Muscle of back (tissue), 11 donors: Measurements from ENCODE around the gene NR5A2. TPM values are rescaled to one million over a fixed set of nuclear protein-coding genes. Genes with fewer than 3 reads are reported as not detected.

ENCODE experiments used
- DNase-seq, 3 donors: peaks; one replicate each; pipeline versions ENCODE4 v3.0.0 to v3.0.0-alpha.2; 2013
- polyA plus RNA-seq, 10 donors: library from polyadenylated mRNA; unstranded; fragments of 120-200 nt; gene quantifications; one replicate each; pipeline ENCODE4 v1.2.1, GENCODE V29; 2013; ENCODE audit not compliant: insufficient read length in 10 of 10

Gene NR5A2
- polyA plus RNA-seq, 10 donors, result 2.2 to 5.5 (median 3.3) TPM

DNA sequence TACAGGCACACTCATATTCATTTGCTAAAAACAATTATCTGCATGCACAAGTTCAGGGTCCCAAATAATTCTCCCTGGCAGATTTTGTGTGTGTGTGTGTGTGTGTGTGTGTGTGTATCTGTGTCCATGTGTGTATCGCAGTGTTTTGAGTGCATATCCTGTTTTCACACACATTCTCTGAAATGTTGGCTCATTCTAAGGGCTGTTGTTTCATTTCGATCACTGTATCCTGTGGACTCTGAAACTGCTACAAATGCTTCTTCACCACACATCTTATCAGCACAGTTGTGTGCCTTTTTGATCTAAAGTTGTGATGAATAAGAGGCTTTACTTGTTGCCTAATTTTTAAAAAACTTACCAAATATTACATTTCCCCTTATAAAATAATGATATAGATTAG, 34.6 kb downstream of the NR5A2 start:
- no peak for DNase-seq

DNA sequence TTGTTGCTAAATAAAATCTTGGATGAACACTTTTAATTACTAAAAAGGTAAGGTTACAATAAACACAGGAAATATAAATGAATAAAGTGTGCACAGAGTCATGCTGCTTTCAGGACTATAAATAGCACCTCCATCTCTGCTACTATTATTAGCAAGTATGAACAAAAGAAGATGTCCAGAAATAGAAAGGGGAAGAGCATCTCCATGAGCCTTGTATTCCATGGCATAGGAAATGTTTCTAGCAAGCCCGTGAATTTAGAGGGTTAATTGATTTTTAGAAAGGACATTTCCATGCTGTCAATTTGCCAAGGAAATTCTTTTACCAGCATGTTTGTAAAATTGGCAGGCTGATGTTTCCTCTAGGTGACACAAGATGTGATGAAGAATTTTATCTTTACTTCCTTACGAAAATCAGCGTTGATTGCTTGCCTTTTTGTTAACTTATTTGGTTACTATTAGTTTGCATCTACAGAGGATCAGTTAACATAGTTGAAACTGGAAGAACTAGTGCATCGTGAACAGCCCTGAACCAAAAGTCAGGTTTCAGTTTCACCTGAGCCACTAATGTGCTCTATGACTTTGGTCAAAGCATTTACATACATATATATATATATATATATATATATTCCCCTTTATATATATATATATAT, 45.3 kb downstream of the NR5A2 start:
- DNase-seq, result peak in 1 of 3 donors; percentile 8

DNA sequence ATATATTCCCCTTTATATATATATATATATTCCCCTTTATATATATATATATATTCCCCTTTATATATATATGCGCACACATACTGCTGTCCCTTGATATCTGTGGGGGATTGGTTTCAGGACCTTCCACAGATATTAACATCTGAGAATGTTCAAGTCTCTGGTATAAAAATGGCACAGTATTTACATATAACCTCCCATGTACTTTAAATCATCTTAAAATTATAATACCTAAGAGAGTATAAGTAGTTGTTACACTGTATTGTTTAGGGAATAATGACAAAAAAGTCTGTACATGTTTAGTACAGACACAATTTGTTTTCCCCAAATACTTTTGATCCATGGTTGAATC, 45.8 kb downstream of the NR5A2 start:
- DNase-seq, result no peak

DNA sequence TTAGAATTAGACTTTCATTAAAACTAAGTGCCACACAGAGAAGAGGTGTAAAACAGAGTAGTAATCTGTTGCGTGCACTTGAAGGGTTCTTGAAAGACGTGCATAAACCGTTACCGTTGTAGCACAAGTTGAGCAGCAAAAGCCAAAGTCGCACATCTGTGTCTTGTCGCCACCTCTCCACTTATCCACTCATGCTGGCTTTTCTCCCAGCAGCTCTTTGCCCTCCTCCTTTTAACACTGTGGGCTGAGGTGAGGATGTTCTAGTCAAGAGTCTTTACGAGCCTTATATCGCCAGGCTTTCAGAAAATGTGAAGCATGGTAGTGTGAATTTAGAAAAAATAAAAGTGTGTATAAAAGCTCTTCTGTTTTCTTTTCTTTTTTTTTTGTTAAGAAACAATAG, 48.0 kb downstream of the NR5A2 start:
- DNase-seq, result peak in 1 of 3 donors; percentile 34

DNA sequence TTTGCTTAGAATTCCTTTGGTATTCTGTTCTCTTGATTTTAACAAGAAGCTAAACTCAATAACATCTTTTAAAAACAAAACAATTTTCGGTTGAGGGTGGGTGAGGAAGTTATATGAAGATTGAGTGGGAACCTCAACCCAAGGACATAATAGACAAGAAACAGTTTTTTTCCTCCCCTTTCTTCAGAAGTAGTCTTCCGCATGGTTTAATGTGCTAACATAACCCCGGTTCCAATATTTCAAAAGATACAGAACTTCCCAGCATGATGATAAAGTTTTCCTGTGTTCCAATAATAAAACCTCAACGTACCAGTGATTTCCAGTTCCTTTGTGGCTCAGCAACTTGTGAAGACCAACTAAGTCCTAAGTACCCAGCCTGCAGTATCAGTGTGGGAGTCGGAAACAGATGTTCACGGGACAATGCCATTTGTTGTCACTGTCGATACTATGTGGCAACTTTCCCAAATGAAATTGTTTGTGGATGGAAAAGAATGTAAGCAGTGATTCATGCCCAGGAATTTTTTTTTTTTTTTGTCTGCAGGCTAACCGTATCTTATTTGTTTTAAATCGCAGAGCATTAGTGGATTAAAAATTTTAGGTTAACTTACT, 48.5 kb downstream of the NR5A2 start:
- peak; percentile 50 to 72 (median 66) for DNase-seq

DNA sequence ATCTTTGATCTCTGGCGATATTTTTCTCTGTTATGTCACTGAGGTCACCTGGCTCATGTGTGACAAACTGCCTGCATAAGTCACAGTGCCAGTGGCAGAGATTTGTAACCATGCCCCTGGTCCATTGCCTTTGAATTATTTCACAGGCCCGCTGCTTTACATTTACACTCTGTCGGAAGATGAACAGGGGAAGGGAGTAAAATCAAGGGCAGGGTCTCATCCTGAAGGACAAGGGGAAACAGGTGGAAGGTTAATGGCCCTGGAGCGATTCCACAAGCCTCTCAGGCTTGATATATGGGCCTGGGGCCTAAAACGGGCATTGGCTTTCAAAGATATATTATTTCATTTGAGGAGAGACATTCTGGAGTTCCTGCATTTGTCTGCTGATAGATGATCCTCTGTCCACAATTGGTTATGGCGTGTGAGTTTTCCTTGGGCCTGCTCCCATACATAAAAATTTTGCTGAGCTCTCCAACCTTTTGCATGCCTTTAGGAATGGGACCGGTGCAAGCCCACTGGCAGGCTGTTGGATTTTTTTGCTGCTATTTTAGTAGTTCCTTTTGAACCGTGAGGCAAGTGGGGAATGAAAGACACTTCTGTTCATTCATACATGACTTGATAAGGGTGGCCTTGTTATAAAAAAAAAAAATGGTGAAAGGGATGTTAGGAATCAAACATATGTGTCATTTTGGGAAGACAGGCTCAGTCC, 51.9 kb downstream of the NR5A2 start:
- DNase-seq, result peak in 2 of 3 donors; percentile 9 to 17

DNA sequence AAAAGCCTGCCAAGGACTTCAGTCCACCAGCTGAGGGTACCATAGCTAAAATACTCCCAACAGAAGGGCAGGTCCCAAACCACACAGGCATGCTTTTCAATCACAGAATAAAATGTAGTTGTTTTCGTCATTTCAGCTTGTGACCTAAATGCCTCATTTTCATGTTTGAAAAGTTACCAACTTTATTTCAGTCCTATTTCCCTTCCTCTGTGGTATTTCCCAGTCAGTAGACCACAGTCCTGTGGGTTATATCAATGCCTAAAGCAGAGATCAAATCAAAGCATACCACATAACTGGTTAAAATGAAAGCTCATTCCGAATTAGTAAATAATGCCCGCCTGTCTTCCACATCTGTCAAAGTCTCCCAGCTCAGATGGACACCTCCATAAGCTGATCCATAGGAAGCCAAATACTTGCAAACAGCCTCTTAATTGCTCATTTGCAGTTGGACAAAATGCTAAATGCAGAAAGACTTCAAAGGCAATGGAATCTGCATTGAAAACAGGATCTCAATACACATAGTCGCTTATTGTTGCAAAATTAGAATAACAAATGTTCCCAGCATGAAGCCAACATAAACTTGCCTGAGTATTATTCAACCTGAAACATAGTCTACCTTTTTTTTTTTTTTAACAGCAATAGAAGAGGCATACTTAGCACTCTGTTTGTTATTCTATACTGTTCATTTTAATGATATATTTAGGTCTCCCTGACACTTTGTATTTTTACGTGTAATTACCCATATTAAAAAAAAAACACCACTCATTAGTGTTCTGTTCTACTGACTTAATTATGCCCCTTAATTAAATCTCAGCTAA, 53.9 kb downstream of the NR5A2 start:
- DNase-seq, result peak in 1 of 3 donors; percentile 23

DNA sequence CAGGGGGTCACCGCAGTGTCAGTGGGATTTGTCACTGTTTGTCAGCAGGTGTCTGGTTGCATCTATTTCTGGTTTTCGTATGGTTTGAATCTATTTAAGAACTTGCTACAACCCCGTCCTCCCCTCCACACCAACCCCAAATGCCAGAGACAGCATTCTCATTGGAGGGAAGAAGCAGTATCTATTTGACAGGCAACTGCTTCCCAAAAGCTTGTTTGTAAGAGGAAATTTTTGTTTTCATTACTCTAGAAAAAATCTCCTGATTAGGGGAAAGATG, 54.4 kb downstream of the NR5A2 start:
- no peak for DNase-seq

DNA sequence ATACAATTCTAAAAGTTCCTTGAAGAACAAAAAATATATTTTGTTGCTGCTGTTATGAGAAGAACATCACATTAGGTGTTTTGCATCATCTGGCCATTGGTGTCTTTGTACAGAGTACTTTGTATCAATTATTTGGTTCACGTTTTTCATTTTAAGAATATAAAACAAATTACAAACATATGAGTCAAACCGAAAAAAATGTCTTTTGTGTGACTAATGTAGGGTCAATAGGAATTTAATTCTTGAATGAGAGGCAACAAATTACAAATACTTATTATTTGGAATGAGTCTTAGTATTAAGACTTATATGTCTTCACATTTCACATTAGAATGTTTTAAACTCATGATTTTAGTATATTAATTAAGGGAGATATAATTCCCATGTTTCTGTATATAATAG, 54.8 kb downstream of the NR5A2 start:
- DNase-seq, result no peak

DNA sequence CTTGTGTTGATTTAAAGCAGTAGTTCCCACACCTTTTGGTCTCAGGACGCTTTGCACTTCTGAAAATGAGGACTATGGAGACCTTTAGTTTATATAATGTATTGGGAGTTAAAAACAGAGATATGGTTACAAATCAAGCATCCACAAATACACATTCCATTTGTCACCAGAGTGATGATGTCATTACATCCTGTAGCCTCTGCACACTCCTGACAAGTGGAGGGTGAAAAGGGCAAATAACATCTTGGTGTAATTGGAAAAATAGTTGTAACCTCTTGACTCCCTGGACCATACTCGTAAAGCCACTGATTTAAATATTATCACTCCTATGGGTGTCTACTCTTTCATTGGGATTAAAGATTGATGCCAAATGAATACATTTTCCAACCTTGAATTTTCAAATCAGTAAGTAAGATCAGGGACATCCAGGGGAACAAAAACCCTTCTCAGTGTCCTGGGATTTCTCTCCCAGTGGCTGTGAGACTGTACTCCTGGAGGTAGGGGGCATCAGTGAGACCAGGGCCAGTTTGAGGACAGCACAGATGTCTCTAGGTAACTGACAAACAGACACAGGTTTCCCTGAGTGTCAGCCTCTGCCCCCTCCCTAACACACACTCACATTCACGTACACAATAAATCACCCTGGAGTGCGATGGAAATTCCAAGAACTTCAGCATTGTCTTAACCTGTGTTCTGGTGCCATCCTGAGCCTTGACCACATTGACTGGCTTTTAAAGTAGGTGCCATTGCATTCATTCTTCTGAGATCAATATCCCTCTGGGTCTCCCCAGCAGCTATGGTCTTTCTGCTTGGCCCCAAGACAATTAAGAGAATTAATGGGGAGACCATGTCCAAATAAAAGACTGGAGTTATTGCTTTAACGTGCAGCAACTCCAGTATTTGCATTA, 63.0 kb downstream of the NR5A2 start:
- no peak for DNase-seq

DNA sequence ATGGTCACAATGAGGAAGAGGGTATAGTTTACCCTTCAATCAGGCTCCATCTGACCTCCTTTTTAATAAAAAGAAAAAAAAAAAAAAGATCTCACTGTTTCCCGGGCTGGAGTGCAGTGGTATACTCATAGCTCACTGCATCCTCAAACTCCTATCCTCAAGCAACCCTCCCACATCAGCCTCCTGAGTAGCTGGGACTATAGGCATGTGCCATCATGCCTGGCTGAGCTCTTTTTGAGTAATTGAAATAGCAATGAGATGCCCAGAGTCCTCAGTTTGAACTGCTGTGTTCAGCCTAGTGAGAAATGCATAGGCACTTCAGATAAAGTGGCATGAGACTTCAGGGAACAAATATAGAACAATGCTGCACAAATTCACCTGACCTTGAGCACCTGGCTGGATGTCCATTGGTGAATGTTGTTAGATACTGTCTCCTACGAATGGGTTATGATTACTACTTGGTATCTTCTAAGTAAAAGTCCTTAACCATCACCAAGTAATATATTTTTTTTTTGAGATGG, 67.6 kb downstream of the NR5A2 start:
- DNase-seq, result no peak

DNA sequence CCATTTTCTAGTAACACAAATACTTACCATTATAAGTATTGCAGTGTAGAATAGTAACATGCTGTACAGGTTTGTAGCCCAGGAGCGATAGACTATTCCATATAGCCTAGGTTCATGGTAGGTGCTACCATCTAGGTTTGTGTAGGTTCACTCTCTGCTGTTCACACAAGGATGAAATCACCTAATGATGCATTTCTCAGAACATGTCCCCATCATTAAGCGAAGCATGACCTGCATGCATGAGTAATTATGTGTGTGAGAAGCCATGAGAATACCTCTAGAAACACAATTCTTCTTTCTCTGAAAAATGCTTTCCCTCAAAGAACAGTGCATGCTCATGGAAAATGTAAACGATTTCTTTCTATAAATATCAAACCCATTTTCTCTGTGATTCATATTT, 69.3 kb downstream of the NR5A2 start:
- no peak for DNase-seq

DNA sequence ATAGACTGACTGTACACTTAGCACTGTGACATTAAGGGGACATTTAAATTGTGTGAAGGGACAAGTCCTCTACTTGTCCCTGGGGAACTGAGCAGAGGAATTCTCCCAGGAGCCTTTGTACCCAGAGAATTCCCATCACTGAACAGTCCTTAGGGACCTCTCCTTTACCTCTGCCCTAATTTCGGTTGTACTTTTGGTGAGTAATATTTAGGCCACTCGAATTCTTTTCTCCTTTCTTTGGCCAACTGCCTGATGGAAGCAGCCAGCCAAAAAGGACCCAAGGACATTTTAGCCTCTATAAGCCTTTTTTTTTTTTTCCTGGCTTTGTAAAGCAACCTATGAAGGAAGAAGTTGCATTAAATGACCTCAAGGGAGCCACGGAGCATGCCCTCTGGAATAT, 71.5 kb downstream of the NR5A2 start:
- DNase-seq, result no peak

DNA sequence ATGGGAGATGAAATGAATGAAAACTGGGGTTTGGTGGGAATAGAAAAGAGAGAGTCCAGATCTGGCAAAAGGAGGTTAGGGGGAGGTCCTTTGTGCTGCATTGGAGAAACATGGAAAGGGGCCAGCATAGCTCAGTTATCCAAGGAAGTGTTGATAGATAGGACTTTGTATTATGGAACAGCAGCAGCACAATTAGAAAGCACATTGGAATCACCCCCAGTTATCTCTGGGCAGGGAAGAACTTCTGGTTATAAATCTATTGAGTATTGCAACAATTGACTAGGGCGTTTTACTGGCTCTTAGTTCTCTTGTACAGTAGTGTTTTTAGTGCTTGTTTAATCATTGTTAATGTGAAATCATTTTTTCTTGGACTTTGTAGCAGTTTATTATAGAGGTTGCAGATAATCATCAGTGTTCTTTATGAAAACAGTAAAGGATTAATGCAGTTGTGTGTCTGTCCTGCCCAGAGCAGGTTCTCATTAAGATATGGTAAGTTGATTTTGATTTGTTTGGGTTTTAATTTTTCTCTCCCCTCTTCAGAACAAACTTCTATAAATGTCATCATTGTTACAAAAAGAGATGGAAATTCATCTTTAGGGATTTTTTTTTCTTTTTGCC, 76.6 kb downstream of the NR5A2 start:
- DNase-seq, result no peak

DNA sequence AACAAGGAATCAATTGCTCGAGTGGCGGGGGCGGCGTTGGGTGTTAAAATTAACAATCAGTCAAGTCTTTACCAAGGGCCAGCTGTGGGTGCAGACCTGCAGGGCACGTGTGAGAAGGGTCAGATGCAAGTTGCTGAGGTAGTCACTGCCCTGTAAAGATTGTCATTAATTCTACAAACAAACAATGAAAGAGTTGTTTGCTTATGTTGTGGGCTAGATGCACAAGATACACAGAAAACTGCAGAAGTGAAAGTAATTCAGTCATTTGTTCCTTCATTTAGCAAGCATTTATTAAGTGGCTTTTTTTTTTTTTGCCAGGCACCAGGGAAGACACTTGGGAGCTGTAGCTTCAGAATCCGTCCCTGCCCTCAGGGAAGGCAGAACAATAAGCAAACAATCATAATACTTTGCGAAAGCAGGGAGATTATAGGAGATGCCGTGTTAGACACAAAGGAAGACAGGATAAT, 79.5 kb downstream of the NR5A2 start:
- DNase-seq, result no peak

DNA sequence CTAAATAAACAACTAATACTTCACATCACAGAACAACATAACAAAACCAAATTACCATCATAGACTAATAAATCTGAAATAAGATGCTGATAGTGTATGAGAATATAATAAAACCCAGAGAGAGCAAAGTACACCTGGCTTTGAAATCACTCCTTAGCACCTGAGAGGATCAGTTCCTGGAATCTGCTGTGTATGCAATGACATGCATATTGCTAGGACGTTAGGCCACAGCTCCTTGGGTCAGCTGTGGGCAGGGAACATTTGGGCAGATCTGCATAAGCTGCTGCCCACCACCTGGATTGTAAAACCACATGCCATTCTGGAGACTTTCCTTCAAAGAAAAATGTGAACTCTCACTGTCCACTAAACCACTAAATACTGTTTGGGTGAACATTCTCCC, 81.1 kb downstream of the NR5A2 start:
- DNase-seq, result no peak

DNA sequence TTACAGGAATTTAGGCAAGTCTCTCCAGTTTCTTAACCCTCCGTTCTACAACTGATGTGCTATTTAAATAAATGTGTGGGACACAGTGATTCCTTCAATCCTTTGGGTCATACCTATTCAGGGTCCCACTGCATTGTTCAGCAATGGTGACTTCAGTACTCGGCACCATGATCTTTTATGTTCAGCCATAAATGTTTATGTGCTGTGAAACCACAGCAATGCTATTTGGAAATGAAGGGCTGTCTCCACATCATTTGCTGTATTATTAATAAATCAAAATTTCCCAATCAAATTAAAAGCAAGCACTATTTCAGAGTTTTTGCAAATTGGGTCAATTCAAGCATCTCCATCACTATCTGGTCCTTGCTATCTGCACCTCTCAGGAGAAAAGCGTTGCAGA, 84.8 kb downstream of the NR5A2 start:
- no peak for DNase-seq

DNA sequence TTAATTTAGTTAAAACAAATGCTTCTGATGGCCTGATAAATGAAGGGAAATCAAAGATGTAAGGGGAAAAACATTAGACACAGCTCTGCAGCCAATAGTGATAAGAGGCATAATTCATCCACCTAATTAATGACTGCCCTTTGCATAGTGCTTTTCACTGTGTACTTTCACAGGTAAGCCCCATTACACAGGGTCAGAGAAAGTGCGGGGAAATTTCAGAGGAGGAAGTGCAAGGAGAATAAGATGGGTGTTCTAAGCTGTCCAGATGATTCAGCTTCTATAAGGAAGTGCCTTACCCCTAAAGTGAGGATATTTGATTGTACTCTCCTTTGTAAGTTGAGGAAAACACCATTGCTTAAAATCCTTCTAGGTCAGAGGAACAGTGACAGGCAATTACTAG, 88.0 kb downstream of the NR5A2 start:
- DNase-seq, result no peak

DNA sequence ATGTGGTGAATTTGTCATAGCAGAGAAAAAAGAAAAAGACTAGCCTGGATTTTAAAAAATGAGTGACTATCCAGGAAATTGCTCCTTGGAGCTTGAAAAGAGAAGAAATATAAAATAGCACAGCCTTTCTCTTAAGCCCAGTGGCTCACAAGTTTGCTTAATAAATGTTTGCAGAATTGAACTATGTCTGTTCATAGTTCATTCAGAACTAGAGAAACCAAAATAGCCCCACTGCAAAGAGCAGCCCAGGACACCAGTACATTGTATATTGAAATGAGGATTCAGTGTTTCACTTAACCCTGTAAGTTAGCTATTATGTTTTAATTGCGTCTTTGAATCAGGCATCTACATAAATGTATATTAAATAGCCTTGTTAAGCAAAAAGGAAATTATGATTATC, 88.8 kb downstream of the NR5A2 start:
- DNase-seq, result no peak

DNA sequence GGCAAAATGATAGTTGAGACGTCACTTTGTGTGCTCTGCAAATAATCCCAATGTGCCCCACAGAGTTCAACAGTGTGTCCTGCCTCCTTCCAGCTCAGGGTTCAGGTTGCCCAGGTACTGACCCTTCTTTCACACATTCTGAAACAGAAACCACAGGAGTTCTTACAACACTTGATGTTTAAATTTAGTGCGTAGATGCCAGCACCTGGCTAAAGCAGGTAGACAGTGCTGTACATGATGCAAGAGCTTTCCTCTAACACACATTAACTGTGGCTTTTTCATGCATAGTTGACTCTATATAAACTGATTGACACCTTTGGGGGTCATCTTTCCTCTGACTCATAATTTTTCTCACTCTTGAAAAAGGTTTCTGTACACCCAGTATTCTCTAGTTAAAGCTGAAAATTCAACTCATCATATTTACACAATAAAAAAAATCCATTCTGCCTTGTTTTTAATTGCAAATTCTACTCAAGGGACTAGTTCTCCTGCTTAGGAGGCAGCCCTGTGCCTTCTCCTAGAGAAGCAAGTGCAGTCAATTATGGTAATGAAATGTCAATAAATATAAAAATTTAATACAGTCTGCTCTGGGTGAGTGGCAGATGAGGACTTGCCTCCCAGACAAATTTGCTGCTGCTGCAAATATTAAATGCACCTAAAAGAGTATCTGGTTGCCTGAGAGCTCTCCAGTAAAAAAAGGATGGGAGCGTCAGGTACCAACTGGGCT, 91.4 kb downstream of the NR5A2 start:
- DNase-seq, result no peak
